ENCODE results near the gene FHIP1A. TPM values are rescaled to one million over a fixed set of nuclear protein-coding genes. Genes with fewer than 3 reads are reported as not detected.

The FHIP1A gene
- total and polyA plus RNA-seq, 5 donors, result 2.4 to 20.2 (median 13.8) TPM

DNA sequence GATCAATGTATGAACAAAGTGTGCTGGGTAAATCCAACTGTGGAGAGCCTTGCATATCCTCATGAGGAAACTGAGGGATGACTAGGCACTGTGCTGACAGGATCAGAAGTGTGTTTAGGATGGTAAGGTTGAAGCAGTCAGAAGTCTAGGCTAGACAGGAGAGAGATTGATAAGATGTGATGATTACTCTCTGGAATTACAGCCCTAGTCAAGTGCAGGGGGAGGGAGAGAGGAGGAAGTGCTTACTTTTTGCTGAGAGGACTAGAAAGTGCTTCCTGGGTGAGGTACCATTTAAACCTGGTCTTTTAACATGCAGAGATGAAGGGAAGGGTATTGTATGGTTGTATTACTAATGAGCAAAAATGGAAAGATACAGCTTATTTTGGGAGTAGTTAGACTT, 23.7 kb downstream of the FHIP1A start:
- Histone ChIP-seq H3K9me3 (ENCODE audit: control insufficient read depth, low read length) (no peaks in the 10 kb centered on the region), H3K27ac (ENCODE audit: low read length) (no peak overlapping the region), H3K27me3 (ENCODE audit: control insufficient read depth, insufficient read depth) (no peaks in the 10 kb centered on the region), H3K4me1 (ENCODE audit: control insufficient read depth, insufficient read depth, low read length) (no peaks in the 10 kb centered on the region), H3K4me3 (ENCODE audit: low read length) (no peak overlapping the region)
- DNase-seq (no peak), ATAC-seq (no peak)
- intact Hi-C loops (cut with DNase I), result no loop called here

DNA sequence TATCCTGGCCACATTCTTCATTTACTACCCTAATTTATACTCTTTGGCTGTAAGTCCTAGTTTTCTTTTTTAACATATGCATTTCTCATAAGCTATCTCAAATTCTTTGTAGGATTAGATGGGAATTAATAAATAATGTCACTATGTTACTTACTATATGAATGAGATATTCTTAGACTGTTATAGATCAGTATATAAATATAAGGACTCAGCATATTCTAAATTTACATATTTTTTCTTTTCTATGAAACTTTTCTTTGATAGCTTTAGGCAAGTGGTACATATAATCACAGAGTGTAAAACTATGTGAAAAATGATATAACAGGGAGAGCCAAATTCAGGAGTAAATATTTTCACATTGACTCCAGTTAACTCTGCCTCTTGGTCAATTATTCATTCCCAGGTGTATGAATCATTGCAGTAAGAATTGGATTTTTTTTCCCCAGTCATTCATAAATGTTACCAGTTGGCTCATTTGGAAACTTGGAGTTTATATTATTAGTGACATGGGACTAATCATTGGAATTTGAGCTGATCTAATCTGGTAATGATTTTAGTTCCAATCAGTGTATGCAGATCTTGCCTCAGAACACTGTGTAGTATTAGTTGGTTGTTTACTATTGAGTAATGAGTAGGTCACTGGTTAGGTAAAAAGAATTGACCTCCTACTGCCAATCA, 25.3 kb downstream of the FHIP1A start:
- ATAC-seq (no peak), DNase-seq (no peak)
- intact Hi-C loops (cut with DNase I), result no loop called here
- Histone ChIP-seq H3K27me3 (ENCODE audit: control insufficient read depth, insufficient read depth) (no peaks in the 10 kb centered on the region), H3K27ac (ENCODE audit: low read length) (no peak overlapping the region), H3K9me3 (ENCODE audit: control insufficient read depth, low read length) (no peaks in the 10 kb centered on the region), H3K4me1 (ENCODE audit: control insufficient read depth, insufficient read depth, low read length) (no peaks in the 10 kb centered on the region), H3K4me3 (ENCODE audit: low read length) (no peak overlapping the region)

DNA sequence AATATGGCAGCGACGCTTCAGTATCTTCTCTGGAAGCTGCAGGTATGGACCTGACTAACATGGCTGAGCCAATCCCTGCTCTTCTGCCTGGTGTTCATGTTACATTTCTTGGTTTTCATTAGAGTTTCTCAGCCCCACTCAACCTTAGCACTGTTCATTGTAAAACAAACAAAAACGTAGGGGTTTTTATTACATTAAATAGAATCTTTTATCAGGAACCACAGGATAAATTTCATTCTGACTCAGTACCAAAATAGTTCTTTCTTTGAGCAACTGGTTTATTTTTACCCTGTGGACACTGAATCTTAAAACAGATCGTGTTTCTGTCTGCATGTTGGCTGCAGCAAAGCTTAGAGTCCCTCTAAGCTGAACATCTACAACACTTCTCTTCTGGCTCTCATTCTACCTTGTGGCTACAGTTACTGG, 27.1 kb downstream of the FHIP1A start:
- Histone ChIP-seq H3K27me3 (ENCODE audit: control insufficient read depth, insufficient read depth) (no peaks in the 10 kb centered on the region), H3K4me1 (ENCODE audit: control insufficient read depth, insufficient read depth, low read length) (no peaks in the 10 kb centered on the region), H3K27ac (ENCODE audit: low read length) (peak overlapping the region; percentile 72), H3K9me3 (ENCODE audit: control insufficient read depth, low read length) (no peaks in the 10 kb centered on the region), H3K4me3 (ENCODE audit: low read length) (peak overlapping the region; percentile 5)
- intact Hi-C loops (cut with DNase I), result no loop called here
- ATAC-seq (peak in 1 of 2 donors; percentile 33), DNase-seq (no peak)
- 50% methylated on average over 4 of the region's 4 CpGs for WGBS

DNA sequence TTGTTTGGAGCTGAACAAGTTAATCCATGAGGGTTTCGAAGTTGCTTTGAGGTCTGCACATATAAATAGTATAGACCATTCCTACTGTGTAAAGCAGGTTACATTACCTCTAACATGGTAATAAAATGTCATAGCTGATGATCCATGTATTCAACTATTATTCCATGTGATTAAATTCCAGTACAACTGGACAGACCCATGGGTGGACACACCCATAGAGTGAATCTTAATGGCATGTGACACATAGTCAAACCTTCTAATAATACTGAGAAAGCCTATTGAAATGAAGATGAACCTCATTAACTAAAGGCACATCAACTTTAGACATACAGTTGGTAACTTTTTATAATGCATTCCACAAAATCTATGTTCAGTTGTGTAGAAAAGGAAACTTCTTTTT, 28.5 kb downstream of the FHIP1A start:
- H3K4me3 ChIP-seq (ENCODE audit: low read length), result no peak overlapping the region
- WGBS, result 82% methylated on average over 1 of the region's 1 CpG
- H3K9me3 ChIP-seq (ENCODE audit: control insufficient read depth, low read length), result no peaks in the 10 kb centered on the region
- no peaks in the 10 kb centered on the region for H3K4me1 ChIP-seq (ENCODE audit: control insufficient read depth, insufficient read depth, low read length)
- no peak overlapping the region for H3K27ac ChIP-seq (ENCODE audit: low read length)
- no peaks in the 10 kb centered on the region for H3K27me3 ChIP-seq (ENCODE audit: control insufficient read depth, insufficient read depth)
- DNase-seq (no peak), ATAC-seq (no peak)
- intact Hi-C loops (cut with DNase I), result no loop called here

DNA sequence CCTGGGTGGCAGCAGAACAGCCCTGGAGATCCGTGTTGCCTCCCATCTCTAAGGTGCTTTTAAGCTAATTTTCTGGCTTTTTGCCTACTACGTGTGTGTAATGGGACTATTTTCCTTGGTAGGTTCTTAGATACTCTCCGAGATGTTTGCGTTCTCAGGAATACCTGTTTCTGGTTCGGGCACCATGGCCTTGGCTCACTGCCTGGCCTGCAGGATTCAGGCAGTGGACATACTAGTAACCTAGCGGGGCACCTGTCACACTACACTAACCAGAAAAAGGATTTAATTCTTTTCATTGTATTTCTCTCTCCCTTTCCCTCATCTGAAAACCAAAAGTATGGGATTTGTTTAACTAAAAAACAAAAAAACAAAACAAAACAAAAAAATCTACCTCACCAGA, 29.2 kb downstream of the FHIP1A start:
- Histone ChIP-seq H3K4me1 (ENCODE audit: control insufficient read depth, insufficient read depth, low read length) (no peaks in the 10 kb centered on the region), H3K27me3 (ENCODE audit: control insufficient read depth, insufficient read depth) (no peaks in the 10 kb centered on the region), H3K9me3 (ENCODE audit: control insufficient read depth, low read length) (no peaks in the 10 kb centered on the region), H3K27ac (ENCODE audit: low read length) (no peak overlapping the region), H3K4me3 (ENCODE audit: low read length) (no peak overlapping the region)
- DNase-seq (peak in 1 of 3 donors; percentile 42), ATAC-seq (no peak)
- 87% methylated on average over 6 of the region's 6 CpGs for WGBS
- intact Hi-C loops (cut with DNase I), result no loop called here

DNA sequence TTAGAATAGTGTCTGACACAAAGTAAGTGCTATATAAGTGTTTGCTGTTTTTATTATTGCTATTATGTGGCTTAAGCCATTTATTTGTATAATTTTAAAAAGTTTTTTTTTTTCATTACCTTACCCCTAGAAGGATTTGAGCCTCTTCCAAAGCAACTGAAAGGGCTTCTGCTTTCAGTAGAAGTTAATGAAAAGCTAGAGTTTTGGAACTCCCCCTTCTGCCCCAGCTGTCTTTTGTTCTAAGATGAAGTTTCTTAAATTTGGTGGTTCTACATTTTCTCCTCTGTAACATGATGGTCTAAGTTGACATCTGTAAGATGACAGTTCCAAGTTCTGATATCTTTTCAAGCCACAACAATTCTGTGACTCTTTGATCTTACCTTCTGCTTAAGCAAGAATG, 30.3 kb downstream of the FHIP1A start:
- Histone ChIP-seq H3K9me3 (ENCODE audit: control insufficient read depth, low read length) (no peaks in the 10 kb centered on the region), H3K27me3 (ENCODE audit: control insufficient read depth, insufficient read depth) (no peaks in the 10 kb centered on the region), H3K4me1 (ENCODE audit: control insufficient read depth, insufficient read depth, low read length) (no peaks in the 10 kb centered on the region), H3K27ac (ENCODE audit: low read length) (no peak overlapping the region), H3K4me3 (ENCODE audit: low read length) (no peak overlapping the region)
- intact Hi-C loops (cut with DNase I), result no loop called here
- no peak for ATAC-seq
- DNase-seq, result no peak

DNA sequence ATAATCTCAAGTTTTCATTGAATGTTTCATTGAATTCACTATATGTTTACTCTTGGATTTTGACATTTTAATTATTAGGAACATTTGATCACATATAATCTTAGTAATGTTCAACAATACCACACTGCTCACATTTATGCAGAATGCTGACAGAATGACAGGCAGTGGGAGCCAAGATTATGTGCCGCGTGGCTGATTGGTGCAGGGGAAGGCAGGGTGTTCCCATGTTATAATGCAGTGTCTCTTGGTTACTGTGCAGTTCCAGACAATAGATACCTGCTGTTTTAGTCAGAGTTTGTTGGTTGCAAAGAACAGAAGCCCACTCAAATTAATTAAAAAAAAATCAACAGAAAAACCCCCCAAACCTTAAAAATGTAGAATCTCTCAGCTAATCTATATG, 33.0 kb downstream of the FHIP1A start:
- ATAC-seq, result no peak
- no peak for DNase-seq
- 80% methylated on average over 2 of the region's 2 CpGs for WGBS
- no peaks in the 10 kb centered on the region for H3K4me1 ChIP-seq (ENCODE audit: control insufficient read depth, insufficient read depth, low read length)
- H3K9me3 ChIP-seq (ENCODE audit: control insufficient read depth, low read length), result no peaks in the 10 kb centered on the region
- no peaks in the 10 kb centered on the region for H3K27me3 ChIP-seq (ENCODE audit: control insufficient read depth, insufficient read depth)
- intact Hi-C loops (cut with DNase I), result no loop called here
- no peak overlapping the region for H3K27ac ChIP-seq (ENCODE audit: low read length)
- H3K4me3 ChIP-seq (ENCODE audit: low read length), result no peak overlapping the region

DNA sequence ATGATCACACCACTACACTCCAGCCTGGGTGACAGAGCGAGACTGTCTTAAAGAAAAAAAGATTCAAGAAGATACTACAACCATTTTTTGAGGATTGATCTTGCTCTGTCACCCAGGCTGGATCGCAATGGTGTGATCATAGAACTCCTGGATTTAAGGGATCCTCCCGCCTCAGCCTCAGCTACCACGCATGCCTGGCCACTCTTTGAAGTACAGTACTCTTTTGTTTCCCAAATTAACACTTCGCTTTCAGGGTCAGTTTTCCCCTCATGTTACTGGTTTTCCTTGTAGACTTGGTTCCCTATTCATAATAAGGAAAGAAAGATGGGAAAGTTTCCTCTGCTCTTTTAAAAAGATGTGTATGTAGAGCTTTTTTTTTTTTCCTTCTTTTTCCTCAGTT, 34.3 kb downstream of the FHIP1A start:
- intact Hi-C loops (cut with DNase I), result no loop called here
- Histone ChIP-seq H3K27ac (ENCODE audit: low read length) (no peak overlapping the region), H3K9me3 (ENCODE audit: control insufficient read depth, low read length) (no peaks in the 10 kb centered on the region), H3K4me3 (ENCODE audit: low read length) (no peak overlapping the region), H3K4me1 (ENCODE audit: control insufficient read depth, insufficient read depth, low read length) (no peaks in the 10 kb centered on the region), H3K27me3 (ENCODE audit: control insufficient read depth, insufficient read depth) (no peaks in the 10 kb centered on the region)
- 73% methylated on average over 5 of the region's 5 CpGs for WGBS
- ATAC-seq, result no peak
- DNase-seq, result no peak

DNA sequence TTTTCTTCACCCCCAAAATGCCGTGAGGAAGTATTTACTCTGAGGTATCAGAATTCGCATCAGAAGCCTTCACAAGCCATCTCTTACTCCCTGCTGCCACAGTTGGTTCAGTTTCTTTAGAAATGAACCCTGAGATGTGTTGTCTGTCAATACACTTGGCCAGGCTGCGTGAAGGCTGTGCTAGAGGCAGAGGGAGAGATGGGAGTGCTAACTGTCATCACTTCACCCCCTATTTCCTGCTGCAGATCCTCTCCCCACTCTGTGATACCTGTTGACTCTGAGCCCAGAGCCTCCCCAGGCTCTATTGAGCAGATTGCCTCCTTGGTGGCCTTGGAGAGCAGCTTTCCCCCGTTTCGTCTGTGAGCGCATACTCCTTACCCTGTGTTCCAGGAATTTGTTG, 34.8 kb downstream of the FHIP1A start:
- H3K4me1 ChIP-seq (ENCODE audit: control insufficient read depth, insufficient read depth, low read length), result no peaks in the 10 kb centered on the region
- no peak for ATAC-seq
- no peaks in the 10 kb centered on the region for H3K9me3 ChIP-seq (ENCODE audit: control insufficient read depth, low read length)
- intact Hi-C loops (cut with DNase I), result no loop called here
- no peak overlapping the region for H3K4me3 ChIP-seq (ENCODE audit: low read length)
- no peak overlapping the region for H3K27ac ChIP-seq (ENCODE audit: low read length)
- 65% methylated on average over 6 of the region's 6 CpGs for WGBS
- H3K27me3 ChIP-seq (ENCODE audit: control insufficient read depth, insufficient read depth), result no peaks in the 10 kb centered on the region
- no peak for DNase-seq

DNA sequence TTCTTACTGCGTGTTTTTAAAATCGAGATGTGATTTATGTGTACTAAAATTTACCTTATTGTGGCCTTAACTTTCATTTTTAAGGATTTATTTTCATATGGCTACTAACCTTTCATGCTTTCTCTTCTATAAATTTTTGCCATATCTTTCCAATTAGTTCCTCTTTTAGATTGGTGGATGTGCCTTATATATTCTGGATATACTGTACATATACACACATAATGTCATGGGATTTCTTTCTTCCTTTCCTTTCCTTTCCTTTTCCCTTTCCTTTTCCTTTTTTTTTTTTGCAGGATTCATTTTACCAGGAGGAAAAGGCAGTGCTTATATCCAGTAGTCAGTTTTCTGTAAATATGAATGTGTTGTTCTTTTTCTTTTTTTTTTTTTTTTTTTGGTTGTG, 37.2 kb downstream of the FHIP1A start:
- Histone ChIP-seq H3K27ac (ENCODE audit: low read length) (no peak overlapping the region), H3K27me3 (ENCODE audit: control insufficient read depth, insufficient read depth) (no peaks in the 10 kb centered on the region), H3K9me3 (ENCODE audit: control insufficient read depth, low read length) (no peaks in the 10 kb centered on the region), H3K4me3 (ENCODE audit: low read length) (no peak overlapping the region), H3K4me1 (ENCODE audit: control insufficient read depth, insufficient read depth, low read length) (peaks cover 3% of the 10 kb centered on the region)
- ATAC-seq (no peak), DNase-seq (no peak)
- 93% methylated on average over 2 of the region's 2 CpGs for WGBS
- intact Hi-C loops (cut with DNase I), result no loop called here

DNA sequence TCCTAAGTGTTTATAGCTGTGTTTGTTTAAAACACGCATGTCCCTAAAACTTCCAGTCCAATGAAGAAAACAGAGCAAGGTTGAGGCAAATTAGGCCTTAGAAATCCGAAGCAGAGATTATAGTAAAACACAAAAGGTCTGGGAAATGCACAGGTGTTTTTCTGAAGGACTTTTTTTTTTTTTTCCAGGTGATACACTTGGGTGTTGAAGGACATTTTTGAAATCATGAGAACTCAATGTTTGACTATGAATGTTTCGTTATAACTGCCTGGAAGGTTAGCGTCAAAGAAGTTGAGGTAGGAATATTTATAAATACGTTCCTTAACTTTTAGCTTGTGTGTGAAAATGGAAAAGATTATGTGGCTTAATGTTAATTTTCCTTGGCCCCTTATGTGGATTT, 45.5 kb downstream of the FHIP1A start:
- DNase-seq, result no peak
- Histone ChIP-seq H3K27ac (ENCODE audit: low read length) (no peak overlapping the region), H3K27me3 (ENCODE audit: control insufficient read depth, insufficient read depth) (no peaks in the 10 kb centered on the region), H3K4me3 (ENCODE audit: low read length) (no peak overlapping the region), H3K9me3 (ENCODE audit: control insufficient read depth, low read length) (no peaks in the 10 kb centered on the region), H3K4me1 (ENCODE audit: control insufficient read depth, insufficient read depth, low read length) (peaks cover 6% of the 10 kb centered on the region)
- intact Hi-C loops (cut with DNase I), result no loop called here
- no peak for ATAC-seq
- WGBS, result 92% methylated on average over 5 of the region's 5 CpGs

DNA sequence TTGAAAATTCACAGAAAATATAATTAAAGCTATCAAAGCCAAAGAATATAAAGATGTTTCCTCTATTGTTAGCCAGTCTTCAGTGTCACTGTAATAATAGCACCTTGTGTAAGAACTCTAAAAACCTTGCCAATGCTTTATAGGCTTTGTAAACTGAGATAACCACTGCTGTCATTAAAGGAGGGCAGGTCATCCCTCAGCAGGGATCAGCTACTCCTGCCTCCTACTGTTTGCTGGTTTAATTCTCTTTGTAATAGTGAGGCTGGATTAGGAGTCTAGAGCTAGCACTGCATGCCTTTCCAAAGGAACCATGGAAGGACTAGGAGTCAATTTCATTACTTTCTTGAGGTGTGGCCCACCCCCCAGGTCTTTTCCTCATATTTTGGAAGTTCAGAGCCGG, 46.2 kb downstream of the FHIP1A start:
- Histone ChIP-seq H3K4me1 (ENCODE audit: control insufficient read depth, insufficient read depth, low read length) (peaks cover 6% of the 10 kb centered on the region), H3K27me3 (ENCODE audit: control insufficient read depth, insufficient read depth) (no peaks in the 10 kb centered on the region), H3K9me3 (ENCODE audit: control insufficient read depth, low read length) (no peaks in the 10 kb centered on the region), H3K4me3 (ENCODE audit: low read length) (no peak overlapping the region), H3K27ac (ENCODE audit: low read length) (no peak overlapping the region)
- ATAC-seq (no peak), DNase-seq (no peak)
- 73% methylated on average over 1 of the region's 1 CpG for WGBS
- intact Hi-C loops (cut with DNase I), result no loop called here

Measured in right cardiac atrium (tissue), 5 donors.